ENCODE results near the gene SEPSECS. TPM values are rescaled to one million over a fixed set of nuclear protein-coding genes. Genes with fewer than 3 reads are reported as not detected.

Gene SEPSECS
- total and polyA plus RNA-seq, 2 of the 13 experiments (the other 11 are each of a cell fraction or from before 2014, with no cell fraction given), result 9.4 to 14.3 TPM

DNA sequence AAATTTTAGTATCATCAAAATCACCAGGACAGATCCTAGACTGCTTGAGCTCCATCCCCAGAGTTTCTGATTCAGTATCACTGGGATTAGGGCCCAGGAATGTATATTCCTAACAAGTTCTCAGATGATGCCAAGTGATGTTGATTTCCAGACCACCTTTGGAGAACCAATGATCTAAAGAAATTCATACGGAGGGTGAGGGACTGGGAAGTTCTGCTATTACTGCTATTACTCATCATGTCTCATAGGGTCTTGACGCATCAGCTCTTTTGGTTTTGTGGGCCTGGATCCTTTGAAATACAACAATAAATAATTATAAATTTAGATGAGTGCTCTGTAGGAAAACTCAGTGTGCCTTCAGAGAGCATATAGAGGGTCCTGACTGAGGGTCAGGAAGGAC, 69.7 kb downstream of the SEPSECS start:
- Histone ChIP-seq H3K9ac (ENCODE audit: insufficient read depth, low read depth, low read length) (no peak overlapping the region), H3K27ac (ENCODE audit: extremely low read length, insufficient read depth, low read length) (no peak overlapping the region), H3K4me3 (replicated peaks in 1 of 3; ENCODE audit: insufficient read depth in 1 of 3, low read depth in 2 of 3, low read length in 3 of 3) (no peak overlapping the region), H3K36me3 (replicated peaks in 1 of 2; ENCODE audit: control insufficient read depth in 1 of 2, insufficient read depth in 2 of 2, low read length in 2 of 2) (no peaks in the 10 kb centered on the region), H3K27me3 (ENCODE audit: control insufficient read depth in 1 of 2, insufficient read depth in 2 of 2, low read length in 2 of 2) (peaks cover 0 to 58% of the 10 kb centered on the region in 2 experiments; a peak in 4 of 5 replicates), H3K4me2 (ENCODE audit: low read depth, low read length) (no peak overlapping the region), H4K20me1 (ENCODE audit: insufficient read depth, low read length) (no peaks in the 10 kb centered on the region), H3K9me3 (ENCODE audit: low read length) (no peaks in the 10 kb centered on the region), H2AFZ (ENCODE audit: low read length) (no peak overlapping the region), H3K79me2 (ENCODE audit: insufficient read depth, low read length) (no peaks in the 10 kb centered on the region), H3K4me1 (ENCODE audit: insufficient read depth, low read length) (no peaks in the 10 kb centered on the region)
- ATAC-seq (no peak), DNase-seq (ENCODE audit: low spot score) (no peak), FAIRE-seq (no peak)
- in situ Hi-C loops (cut with HindIII; ENCODE audit: extremely low pct_ligation_motif_present, low pct_unique_long_range_greater_than_20kb), result no loop called here
- BruUV-seq (replicated peaks), result no TSS peak
- POLR2A ChIA-PET, result no interaction called here
- intact Hi-C loops (cut with micrococcal nuclease; ENCODE audit: unreplicated experiment), result no loop called here
- WGBS (ENCODE audit: low lambda C conversion rate), result 28% methylated on average over 2 of the region's 2 CpGs
- CTCF ChIA-PET (ENCODE audit: low intra/inter-chr PET ratio, low total read pairs), result no interaction called here
- TF ChIP-seq HES4 (CRISPR knock-in tag; IDR thresholded peaks at IDR 0.05; ENCODE audit: borderline replicate concordance) (no peak), ZNF468 (CRISPR knock-in tag; IDR thresholded peaks at IDR 0.05) (no peak)
- TF ChIP-seq, protein P1, sequence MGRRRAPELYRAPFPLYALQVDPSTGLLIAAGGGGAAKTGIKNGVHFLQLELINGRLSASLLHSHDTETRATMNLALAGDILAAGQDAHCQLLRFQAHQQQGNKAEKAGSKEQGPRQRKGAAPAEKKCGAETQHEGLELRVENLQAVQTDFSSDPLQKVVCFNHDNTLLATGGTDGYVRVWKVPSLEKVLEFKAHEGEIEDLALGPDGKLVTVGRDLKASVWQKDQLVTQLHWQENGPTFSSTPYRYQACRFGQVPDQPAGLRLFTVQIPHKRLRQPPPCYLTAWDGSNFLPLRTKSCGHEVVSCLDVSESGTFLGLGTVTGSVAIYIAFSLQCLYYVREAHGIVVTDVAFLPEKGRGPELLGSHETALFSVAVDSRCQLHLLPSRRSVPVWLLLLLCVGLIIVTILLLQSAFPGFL (CRISPR knock-in tag; IDR thresholded peaks at IDR 0.05), result no peak

DNA sequence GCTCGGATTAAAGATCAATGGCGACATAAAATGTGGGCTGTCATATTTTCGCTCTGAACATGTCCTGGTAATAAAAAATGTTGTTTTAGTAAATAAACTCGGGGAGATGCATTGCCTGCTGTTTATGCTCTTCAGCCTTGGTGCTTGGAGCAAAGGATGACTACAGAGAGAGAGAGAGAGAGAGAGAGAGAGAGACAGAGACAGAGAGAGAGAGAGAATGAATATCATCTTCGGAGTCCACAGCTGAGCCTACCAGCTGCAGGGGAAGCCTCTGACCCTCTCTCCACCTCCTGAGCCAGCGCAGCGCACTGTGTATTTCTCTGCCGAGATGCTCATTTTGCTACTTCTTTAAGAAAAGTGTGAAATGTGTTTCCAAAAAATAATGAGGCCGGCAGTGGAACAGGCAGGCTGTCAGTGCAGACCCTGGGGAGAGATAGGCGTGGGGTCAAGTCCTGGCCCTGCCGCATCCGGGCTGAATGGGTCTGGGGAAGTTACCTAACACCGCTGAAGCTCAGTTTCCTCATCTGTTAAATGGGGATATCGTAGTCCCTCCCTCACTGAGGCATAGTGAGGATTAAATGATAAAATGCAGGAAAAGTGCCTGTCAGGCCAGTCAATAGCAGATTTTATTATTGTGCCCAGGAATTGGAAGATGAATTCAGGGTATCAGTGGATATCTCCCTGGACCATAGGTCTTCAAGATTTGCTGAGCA, 71.0 kb downstream of the SEPSECS start:
- H3K4me2 ChIP-seq (ENCODE audit: low read depth, low read length), result no peak overlapping the region
- no peak overlapping the region for H2AFZ ChIP-seq (ENCODE audit: low read length)
- intact Hi-C loops (cut with micrococcal nuclease; ENCODE audit: unreplicated experiment), result no loop called here
- H3K9me3 ChIP-seq (ENCODE audit: low read length), result no peaks in the 10 kb centered on the region
- WGBS (ENCODE audit: low lambda C conversion rate), result 40% methylated on average over 14 of the region's 14 CpGs
- H3K9ac ChIP-seq (ENCODE audit: insufficient read depth, low read depth, low read length), result no peak overlapping the region
- no peak for FAIRE-seq
- no peak overlapping the region for H3K27ac ChIP-seq (ENCODE audit: extremely low read length, insufficient read depth, low read length)
- TF ChIP-seq HDAC6 (IDR thresholded peaks at IDR 0.05; ENCODE audit: low read depth, low read length) (no peak), ZNF768 (CRISPR knock-in tag; IDR thresholded peaks at IDR 0.05) (no peak), MXI1 (IDR thresholded peaks at IDR 0.05; ENCODE audit: borderline replicate concordance, low read depth, low read length) (no peak), ZNF629 (CRISPR knock-in tag; conservative IDR thresholded peaks at IDR 0.05) (peak; percentile 44; the same call in 1 of the 2 replicates), MAZ (IDR thresholded peaks at IDR 0.05; ENCODE audit: borderline replicate concordance, low read depth, low read length) (no peak), MAZ (CRISPR knock-in tag; IDR thresholded peaks at IDR 0.05; ENCODE audit: low read depth) (no peak), ZBTB20 (CRISPR knock-in tag; IDR thresholded peaks at IDR 0.05; ENCODE audit: borderline replicate concordance, low read depth) (no peak)
- no TSS peak for BruUV-seq (replicated peaks)
- no peak for ATAC-seq
- no peak for DNase-seq (ENCODE audit: low spot score)
- no peaks in the 10 kb centered on the region for H4K20me1 ChIP-seq (ENCODE audit: insufficient read depth, low read length)
- in situ Hi-C loops (cut with HindIII; ENCODE audit: extremely low pct_ligation_motif_present, low pct_unique_long_range_greater_than_20kb), result no loop called here
- POLR2A ChIA-PET, result no interaction called here
- H3K27me3 ChIP-seq (ENCODE audit: control insufficient read depth in 1 of 2, insufficient read depth in 2 of 2, low read length in 2 of 2), result peaks cover 0 to 63% of the 10 kb centered on the region in 2 experiments; a peak in 4 of 5 replicates
- no peaks in the 10 kb centered on the region for H3K4me1 ChIP-seq (ENCODE audit: insufficient read depth, low read length)
- CTCF ChIA-PET (ENCODE audit: low intra/inter-chr PET ratio, low total read pairs), result no interaction called here
- H3K79me2 ChIP-seq (ENCODE audit: insufficient read depth, low read length), result no peaks in the 10 kb centered on the region
- no peaks in the 10 kb centered on the region for H3K36me3 ChIP-seq (replicated peaks in 1 of 2; ENCODE audit: control insufficient read depth in 1 of 2, insufficient read depth in 2 of 2, low read length in 2 of 2)
- H3K4me3 ChIP-seq (replicated peaks in 1 of 3; ENCODE audit: insufficient read depth in 1 of 3, low read depth in 2 of 3, low read length in 3 of 3), result no peak overlapping the region
